ENCODE data around the gene SH3RF3.

Gene SH3RF3

GRCh38 chr2:109404681-109405080 lies 275.7 kb downstream of the SH3RF3 start:
- DNase-seq: no peak

- no peak for DNase-seq
Observed at GRCh38 chr2:109405873-109406272, 276.9 kb downstream of the SH3RF3 start.

GRCh38 chr2:109406301-109406700 lies 277.3 kb downstream of the SH3RF3 start:
- no peak for DNase-seq

DNA sequence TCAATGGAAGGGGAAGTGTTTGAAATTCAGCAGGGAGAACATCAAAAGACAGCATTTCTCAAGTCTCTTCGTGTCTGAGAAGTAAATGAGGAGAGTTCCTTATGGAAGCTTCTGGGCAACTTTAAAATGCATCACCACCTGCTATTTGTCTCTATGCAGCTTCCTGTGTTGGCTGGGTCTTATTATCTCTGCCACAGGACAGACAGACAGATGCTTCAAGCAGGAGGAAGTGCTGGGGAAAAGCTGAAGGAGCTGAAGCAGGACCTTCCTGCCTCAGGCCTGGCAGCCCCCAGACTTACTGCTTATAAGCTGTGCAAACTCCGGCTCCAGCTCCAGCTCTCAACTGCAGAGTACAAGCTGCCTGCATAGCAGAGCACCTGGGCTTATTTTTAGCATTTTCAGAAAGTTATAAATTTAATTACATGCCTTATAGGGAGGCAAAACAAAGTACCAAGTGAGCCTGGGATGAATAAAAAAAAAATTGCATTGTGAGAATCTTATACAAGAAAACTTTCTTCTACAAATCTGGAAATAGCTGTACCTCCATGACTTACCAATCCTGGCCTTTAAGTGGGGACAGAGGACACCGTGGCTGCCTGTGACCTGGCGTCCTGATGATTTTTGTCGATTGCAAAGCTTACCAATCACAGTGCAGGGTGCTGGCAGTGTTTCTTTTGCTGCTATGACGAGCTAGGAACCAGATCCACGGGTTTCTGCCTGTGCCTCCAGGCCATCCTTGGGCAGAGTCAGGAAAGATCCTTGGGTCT lies 278.5 kb downstream of the SH3RF3 start:
- peak; percentile 21 for DNase-seq

GRCh38 chr2:109408043-109408335 lies 279.0 kb downstream of the SH3RF3 start:
- DNase-seq: no peak

DNA sequence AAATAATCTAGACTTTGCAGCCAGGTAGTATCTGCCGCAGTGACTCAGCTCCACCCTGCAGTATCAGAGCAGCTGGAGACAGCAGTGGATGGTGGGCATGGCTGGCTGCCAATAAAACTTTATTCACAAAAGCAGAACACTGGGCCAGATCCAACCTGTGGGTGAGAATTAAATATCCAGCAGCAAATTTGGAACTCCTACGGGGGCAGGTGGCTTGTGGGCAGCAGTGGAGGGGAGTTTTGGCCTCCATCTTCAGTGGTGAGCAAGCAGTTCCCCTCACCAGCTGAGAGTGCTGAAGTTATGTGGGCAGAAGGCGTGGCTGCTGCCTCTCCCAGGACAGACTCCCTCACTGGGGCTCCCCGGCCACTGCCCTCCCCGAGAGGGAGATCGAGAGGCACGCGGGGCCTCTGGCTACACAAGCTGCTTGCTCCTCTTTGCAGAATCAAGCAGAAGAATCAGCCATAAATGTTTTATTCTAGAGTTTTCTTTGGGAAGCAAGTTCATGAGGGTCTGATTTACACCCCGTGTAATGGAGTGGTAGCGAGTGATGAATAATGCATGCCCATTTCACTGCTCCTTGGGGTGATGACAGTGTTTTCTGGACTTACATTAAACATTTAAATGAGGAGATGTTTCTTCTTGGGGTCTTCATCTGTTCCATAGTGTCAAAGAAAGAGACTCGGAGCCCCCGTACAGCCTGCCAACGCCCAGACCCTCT lies 280.5 kb downstream of the SH3RF3 start:
- DNase-seq: peak; percentile 91

- DNase-seq: no peak
Observed at GRCh38 chr2:109410039-109410815, 281.2 kb downstream of the SH3RF3 start.

DNA sequence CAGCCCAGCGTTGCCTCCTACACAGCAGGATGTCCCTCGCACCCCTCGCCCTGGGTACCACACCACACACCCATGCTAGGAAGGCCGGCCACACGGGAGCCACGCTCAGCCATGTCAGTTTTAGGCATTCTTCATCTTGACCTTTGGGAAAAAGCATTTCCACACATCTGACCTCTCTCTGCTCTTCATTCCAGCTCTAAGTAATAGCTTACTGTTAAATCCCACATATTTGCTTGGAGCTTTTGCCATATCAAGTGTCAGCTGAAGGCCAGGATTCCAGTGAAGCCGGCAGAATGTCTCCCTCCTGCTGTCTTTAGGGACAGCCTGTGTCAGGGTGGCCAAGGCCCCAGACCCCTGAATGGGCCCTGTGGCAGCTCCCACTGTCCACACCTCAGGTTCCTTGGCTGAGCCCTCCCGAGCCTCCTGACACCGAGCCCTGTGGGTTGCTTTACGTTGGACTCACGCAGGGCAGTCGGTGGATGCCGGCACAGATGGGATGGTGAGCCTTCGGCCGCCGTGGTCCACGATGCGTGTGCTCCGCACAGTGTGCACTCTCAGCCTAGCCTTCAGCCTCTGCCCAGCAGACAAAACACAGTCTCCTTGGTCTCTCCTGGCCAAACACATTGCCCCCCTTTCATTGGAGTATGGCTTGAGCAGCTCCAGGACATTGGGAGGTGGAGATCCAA lies 282.8 kb downstream of the SH3RF3 start:
- no peak for DNase-seq

DNA sequence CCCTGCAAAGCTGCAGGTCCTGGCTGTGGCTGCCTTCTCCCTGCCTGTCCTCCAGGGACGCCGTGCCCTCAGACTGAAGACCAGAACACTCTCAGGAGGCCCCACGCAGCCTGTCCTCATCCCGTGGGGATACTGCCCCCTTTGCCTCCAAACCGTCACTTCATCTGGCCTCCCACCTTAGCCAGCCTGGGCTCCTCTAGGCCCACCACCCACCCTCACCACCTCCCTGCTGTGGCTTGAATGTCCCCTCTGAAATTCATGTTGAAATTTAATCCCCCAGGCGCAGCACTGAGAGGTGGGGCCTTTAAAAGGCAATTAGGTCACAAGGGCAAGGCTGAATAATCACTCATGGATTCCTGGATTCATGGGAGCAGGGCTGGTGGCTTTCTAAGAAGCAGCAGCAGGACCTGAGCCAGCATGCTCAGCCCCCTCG lies 286.6 kb downstream of the SH3RF3 start:
- no peak for DNase-seq

DNA sequence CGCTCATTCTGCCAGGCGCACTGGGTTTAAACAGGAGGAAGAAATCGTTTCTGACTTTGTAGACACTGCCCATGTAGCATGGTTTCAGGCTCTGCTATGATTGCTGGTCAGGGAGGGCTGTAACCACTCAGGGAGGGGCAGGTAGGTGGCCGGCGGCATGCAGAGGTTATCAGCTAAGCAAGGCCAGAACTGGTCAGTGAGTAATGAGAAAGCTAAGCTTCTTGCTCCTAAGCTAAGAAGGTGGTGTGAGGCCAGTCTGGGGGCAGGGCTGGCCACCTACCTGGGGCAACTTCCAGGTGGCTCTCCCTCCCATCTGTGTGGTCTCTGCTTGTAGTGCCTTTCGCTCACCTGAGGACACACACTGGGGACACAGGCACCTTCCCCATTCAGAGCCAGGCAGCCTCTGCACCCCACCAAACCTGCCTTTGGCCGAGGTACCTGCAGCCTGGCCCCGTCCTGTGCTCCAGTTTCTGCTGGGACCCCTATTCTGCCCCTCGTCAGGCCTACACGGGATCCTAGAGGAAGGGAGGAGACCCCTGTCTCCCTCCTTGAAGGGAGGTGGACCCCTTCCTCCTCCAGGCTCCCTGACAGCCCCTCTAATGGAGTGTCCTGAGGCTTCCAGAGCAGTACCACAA lies 288.8 kb downstream of the SH3RF3 start:
- DNase-seq: no peak

DNA sequence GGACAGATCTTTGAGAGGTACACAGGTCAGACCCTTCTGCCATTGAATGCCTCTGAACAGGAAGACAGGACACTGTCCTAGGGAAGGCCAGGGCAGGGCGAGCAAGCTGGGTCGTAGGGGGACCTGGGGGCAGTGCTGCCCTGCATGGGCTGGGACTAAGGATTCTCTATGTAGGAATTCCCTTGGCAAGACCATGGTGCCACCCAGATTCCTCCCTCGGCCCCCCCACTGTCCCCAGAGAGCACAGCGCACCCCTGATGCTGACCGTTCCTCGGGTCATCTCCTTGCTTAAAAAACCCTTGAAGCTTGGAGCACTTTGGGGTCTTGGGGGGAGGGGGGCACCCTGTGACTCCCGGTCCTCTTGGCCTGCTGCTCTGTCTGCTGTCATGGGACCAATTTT lies 289.7 kb downstream of the SH3RF3 start:
- DNase-seq: no peak

DNA sequence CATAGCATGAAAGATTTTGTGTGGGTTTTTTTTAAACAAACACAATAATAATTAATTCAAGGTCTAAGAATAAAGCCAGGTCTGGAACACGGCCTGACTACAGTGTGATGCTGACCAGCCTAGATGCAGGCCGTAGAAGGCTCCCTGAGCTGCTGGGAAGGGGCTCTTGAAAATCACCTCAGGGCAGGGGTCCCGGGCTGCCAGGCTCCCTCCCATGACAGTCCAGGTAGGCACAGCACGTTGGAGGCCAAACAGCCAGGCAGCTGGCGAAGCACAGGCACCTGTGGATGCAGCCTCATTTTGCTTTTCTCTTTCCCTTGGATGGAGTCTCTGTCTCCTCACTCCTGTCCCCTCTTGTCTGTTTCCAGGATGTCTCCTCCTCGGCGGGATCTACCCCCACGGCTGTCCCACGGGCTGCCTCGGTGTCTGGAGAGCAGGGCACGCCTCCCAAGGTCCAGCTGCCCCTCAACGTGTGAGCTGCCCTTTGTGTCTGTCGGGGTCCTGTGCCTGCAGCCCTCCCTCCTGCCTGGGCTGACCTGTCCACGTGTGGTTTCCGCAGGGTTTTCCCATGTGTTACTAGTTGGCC lies 290.3 kb downstream of the SH3RF3 start:
- no peak for DNase-seq

DNA sequence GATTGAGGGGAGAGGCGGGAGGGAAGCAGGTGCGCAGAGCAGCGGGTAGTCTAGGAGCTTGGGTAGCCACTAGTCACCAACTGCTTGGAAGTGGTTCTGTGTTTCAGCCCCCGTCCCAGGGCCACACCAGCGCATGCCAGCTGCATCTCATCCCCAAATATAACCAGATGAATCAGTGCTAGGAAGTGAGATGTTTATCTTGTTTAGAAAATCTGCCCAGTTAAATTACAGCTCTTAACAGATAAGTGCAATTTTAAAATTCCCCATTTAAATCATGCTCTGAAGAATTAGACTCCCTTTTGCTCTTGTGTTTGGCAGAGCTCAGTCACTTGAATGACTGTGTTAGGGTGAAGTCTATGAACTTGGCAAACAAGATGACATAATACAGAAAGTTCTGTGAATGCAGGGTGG lies 291.0 kb downstream of the SH3RF3 start:
- no peak for DNase-seq

GRCh38 chr2:109421101-109421500 lies 292.1 kb downstream of the SH3RF3 start:
- DNase-seq: no peak

GRCh38 chr2:109421642-109422041 lies 292.6 kb downstream of the SH3RF3 start:
- no peak for DNase-seq

- no peak for DNase-seq
Observed at GRCh38 chr2:109422071-109422757, 293.2 kb downstream of the SH3RF3 start.

DNA sequence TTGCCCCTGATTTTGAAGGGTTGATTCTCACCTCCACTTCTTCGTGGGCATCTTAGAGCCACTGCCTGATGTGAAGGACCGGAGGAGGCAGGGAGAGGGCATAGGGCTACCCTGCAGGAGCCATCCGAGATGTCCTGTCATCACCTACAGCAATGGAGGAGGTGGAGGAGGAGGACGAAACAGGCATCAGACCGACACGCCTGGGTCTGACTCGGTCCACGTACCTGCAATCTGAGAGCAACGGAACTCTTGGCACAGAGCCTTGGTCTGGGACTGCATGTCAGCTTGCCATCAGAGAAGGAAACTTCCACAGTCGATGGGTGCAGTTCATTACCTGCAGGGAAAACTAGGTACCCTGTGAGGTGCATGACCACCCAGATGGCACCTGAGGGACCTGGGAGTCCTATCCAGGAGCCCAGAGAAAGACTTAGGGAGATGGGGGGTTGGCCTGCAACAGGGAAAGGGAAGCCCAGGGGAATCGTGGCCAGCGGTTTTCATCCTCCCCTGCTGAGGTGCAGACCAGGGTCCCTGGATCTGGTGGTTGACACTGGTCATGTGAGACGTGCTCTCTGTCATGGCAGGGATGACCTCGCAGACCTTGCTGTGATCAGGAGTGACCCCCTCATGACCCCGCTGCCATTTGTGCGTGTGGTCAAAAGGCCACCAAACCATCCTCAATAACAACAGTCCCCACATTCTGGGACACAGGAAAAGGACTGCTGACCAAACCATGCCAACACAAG lies 293.9 kb downstream of the SH3RF3 start:
- DNase-seq: no peak

DNA sequence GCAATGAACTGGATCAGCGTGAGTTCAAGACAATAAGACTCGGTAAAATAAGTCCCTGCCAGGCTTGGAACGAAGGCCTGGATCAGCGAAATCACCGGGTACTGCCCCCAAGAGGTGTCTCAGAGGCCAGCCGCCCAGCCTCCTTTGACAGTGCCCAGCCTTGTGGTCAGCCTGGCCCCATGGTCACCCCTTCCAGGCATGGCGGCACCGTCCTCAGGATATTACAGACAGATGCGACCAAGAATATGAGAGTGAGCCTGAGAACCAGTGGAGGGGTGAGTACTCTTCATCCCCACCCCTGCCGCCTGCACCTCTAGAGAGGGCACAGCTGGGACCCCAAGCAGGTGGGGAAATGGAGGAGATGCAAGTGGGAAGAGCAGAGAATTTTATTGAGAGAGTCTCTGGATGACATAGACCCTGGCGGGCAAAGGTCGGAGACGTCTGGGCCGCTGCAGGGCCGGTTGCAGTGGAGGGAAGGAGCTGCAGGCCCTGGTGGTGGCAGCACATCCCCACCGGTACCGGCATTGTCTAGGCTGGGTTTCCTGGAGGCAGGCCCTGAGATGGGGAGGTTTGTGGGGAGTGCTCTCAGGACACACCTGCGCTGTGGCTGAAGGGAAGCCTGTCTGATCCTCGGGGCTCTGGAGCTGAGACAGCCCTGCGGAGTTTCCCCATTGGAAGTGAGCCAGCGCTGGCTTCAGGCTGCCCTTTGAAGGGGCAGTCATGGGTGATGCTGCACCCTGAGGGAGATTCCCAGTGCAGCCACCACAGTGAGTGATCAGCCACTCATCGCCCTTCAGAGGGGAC lies 294.8 kb downstream of the SH3RF3 start:
- DNase-seq: no peak

GRCh38 chr2:109425411-109425810 lies 296.4 kb downstream of the SH3RF3 start:
- DNase-seq: no peak

DNA sequence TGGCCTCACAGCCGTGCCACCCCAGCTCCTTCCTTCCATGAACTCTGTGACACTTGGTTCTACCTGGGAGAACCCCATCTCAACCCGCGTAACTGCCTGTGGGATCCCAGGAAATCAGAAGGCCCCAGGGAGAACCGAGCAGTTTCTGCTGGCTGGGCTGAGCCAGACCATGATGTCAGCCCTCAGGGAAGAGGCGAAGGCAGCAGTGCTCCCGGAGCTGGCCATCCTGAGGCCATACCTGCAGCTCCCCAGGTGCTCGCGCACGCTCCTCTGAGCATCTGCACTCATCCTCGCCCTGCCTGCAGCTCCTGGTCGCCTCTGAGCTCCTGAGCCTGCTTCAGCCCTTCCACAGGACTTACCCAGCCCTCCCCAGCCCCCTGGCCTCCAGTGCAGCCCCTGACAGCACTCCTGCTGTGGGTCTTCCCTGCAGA lies 298.7 kb downstream of the SH3RF3 start:
- DNase-seq: no peak

Data from hematopoietic multipotent progenitor cell treated with erythropoietin and hydrocortisone succinate and interleukin-3 and kit ligand, for 6 days (in vitro differentiated cells).